ENCODE results near the gene KIF2A. TPM values are rescaled to one million over a fixed set of nuclear protein-coding genes. Genes with fewer than 3 reads are reported as not detected.

Gene KIF2A
- total RNA-seq, 1 experiment from 2014 or later, result 49.6 TPM

DNA sequence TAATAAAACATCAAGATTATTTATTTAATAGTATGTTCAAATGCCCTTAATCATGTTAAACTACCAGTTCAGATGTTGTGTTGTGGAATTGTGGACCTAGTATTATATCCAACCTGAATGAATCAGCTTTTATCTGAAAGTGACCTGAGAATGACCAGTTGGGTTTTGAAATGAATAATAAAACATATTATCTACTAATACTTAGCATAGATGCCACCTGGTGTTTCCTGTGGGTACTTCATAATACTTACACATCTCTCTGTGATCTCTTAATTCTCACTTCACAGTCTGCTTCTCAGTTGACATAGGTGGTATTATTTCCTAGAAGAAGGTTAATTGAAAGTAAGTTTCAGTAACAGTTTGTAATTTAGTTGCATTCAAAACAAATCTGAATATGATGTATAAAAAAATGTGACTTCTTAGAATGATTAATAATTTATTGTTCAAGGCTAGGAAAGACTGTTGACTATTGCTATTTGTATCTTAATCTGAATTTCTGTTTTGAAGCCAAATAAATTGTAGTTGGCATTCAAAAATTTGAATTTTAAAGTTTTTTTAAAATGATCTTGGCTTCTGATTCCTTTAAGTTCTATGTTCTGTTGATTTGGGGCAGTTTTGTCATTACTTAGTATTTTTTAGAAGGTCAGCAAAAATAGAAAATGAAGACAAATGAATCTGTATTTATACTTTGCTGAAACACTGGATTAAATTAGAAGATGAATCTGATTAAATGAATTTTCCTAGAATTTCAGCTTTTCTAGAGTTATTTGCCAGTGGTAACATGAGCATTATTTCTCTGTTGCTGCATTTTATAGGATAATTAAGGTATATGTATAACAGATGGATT lies 48.2 kb downstream of the KIF2A start:
- H3K36me3 ChIP-seq (replicated peaks; ENCODE audit: control insufficient read depth, insufficient read depth, low read length), result peaks cover 8% of the 10 kb centered on the region
- DNase-seq, result no peak
- no peak overlapping the region for H3K4me3 ChIP-seq (ENCODE audit: insufficient read depth, low read depth, low read length)
- no peaks in the 10 kb centered on the region for H3K27me3 ChIP-seq (ENCODE audit: control insufficient read depth, insufficient read depth, low read length)

DNA sequence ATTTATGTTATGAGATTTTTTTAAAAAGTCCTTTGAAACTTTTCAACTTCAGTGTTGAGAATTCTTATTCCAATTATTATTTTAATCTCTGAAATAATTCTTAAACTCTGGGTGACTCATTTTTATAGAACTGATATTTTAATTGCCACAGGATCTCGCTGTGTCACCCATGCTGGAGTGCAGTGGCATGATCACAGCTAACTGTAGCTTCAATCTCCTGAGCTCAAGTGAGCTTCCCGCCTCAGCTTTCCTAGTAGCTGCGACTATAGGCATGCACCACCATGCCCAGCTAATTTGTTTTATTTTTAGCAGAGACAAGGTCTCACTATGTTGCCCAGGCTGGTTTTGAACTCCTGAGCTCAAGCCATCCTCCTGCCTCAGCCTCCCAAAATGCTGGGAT lies 56.7 kb downstream of the KIF2A start:
- no peak for DNase-seq
- no peak overlapping the region for H3K4me3 ChIP-seq (ENCODE audit: insufficient read depth, low read depth, low read length)
- H3K27me3 ChIP-seq (ENCODE audit: control insufficient read depth, insufficient read depth, low read length), result no peaks in the 10 kb centered on the region
- H3K36me3 ChIP-seq (replicated peaks; ENCODE audit: control insufficient read depth, insufficient read depth, low read length), result peaks cover 11% of the 10 kb centered on the region

GRCh38 chr5:62369039-62369438 lies 63.0 kb downstream of the KIF2A start:
- Histone ChIP-seq H3K27me3 (ENCODE audit: control insufficient read depth, insufficient read depth, low read length) (no peaks in the 10 kb centered on the region), H3K36me3 (replicated peaks; ENCODE audit: control insufficient read depth, insufficient read depth, low read length) (peaks cover 10% of the 10 kb centered on the region), H3K4me3 (ENCODE audit: insufficient read depth, low read depth, low read length) (no peak overlapping the region)
- DNase-seq, result no peak

DNA sequence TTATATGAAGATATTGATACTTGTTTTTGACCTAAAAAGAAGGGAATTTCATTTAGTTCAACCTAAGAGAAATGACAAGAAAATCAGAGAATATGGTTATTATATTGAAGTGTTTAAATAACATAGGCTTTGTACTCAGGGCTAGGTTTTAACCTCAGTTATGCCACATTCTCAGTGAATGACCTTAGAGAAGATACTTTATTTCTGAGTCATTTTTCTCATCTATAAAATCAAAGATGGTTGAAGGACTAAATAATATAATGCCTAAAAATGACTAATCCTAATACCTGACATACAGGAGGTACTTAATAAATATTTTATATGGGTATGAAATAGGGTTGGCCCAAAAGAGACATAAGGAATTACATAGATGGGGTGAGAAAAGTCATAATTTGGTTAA lies 65.4 kb downstream of the KIF2A start:
- no peak for DNase-seq
- H3K4me3 ChIP-seq (ENCODE audit: insufficient read depth, low read depth, low read length), result no peak overlapping the region
- H3K27me3 ChIP-seq (ENCODE audit: control insufficient read depth, insufficient read depth, low read length), result no peaks in the 10 kb centered on the region
- H3K36me3 ChIP-seq (replicated peaks; ENCODE audit: control insufficient read depth, insufficient read depth, low read length), result peaks cover 16% of the 10 kb centered on the region

GRCh38 chr5:62372600-62372999 lies 66.6 kb downstream of the KIF2A start:
- H3K36me3 ChIP-seq (replicated peaks; ENCODE audit: control insufficient read depth, insufficient read depth, low read length), result peaks cover 16% of the 10 kb centered on the region
- DNase-seq, result no peak

DNA sequence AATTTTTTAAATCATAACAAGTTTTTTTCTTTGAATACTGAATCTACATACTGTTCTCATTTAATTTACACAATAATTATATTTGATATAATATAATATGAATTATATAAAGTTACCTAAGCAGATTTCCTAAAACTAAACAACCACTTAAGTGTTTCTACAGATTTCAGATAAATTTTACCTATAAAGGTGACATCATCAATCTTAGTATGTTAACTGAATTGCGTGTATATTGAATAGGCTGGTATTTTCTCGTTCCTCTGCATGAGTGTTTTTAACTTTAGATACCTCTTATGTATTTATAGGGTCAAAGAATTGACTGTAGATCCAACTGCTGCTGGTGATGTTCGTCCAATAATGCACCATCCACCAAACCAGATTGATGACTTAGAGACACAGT lies 67.4 kb downstream of the KIF2A start:
- DNase-seq, result no peak
- no peak overlapping the region for H3K4me3 ChIP-seq (ENCODE audit: insufficient read depth, low read depth, low read length)
- H3K27me3 ChIP-seq (ENCODE audit: control insufficient read depth, insufficient read depth, low read length), result no peaks in the 10 kb centered on the region
- peaks cover 21% of the 10 kb centered on the region for H3K36me3 ChIP-seq (replicated peaks; ENCODE audit: control insufficient read depth, insufficient read depth, low read length)

More at GRCh38 chr5:62372600-62372999, 66.6 kb downstream of the KIF2A start:
- H3K27me3 ChIP-seq (ENCODE audit: control insufficient read depth, insufficient read depth, low read length), result no peaks in the 10 kb centered on the region
- no peak overlapping the region for H3K4me3 ChIP-seq (ENCODE audit: insufficient read depth, low read depth, low read length)

- Histone ChIP-seq H3K36me3 (replicated peaks; ENCODE audit: control insufficient read depth, insufficient read depth, low read length) (peaks cover 24% of the 10 kb centered on the region), H3K27me3 (ENCODE audit: control insufficient read depth, insufficient read depth, low read length) (no peaks in the 10 kb centered on the region), H3K4me3 (ENCODE audit: insufficient read depth, low read depth, low read length) (no peak overlapping the region)
- DNase-seq, result no peak
Observed at GRCh38 chr5:62374090-62374489, 68.1 kb downstream of the KIF2A start.

DNA sequence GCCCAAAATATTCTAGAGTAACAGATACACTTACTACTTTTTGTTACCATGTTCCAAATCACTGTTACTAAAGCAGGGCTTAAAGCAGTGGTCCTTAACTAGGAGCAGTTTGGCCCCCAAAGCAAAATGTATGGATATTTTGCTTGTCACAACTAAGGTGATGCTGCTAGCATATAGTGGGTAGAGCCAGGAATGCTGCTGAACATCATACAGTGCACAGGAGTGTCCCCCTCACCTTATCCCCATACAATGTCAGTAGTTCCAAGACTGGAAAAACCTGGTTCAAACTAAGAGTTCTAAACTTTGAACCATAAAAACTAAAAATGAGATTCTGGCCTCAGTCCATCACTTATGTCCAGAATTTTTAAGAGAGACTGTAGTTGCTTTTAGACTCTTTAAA lies 69.6 kb downstream of the KIF2A start:
- no peak for DNase-seq
- H3K36me3 ChIP-seq (replicated peaks; ENCODE audit: control insufficient read depth, insufficient read depth, low read length), result peaks cover 23% of the 10 kb centered on the region
- no peak overlapping the region for H3K4me3 ChIP-seq (ENCODE audit: insufficient read depth, low read depth, low read length)
- H3K27me3 ChIP-seq (ENCODE audit: control insufficient read depth, insufficient read depth, low read length), result no peaks in the 10 kb centered on the region

- H3K27me3 ChIP-seq (ENCODE audit: control insufficient read depth, insufficient read depth, low read length), result no peaks in the 10 kb centered on the region
- no peak for DNase-seq
- peaks cover 23% of the 10 kb centered on the region for H3K36me3 ChIP-seq (replicated peaks; ENCODE audit: control insufficient read depth, insufficient read depth, low read length)
- H3K4me3 ChIP-seq (ENCODE audit: insufficient read depth, low read depth, low read length), result no peak overlapping the region
Observed at GRCh38 chr5:62376064-62376463, 70.1 kb downstream of the KIF2A start.

GRCh38 chr5:62385131-62385530 lies 79.1 kb downstream of the KIF2A start:
- no peaks in the 10 kb centered on the region for H3K27me3 ChIP-seq (ENCODE audit: control insufficient read depth, insufficient read depth, low read length)
- peaks cover 16% of the 10 kb centered on the region for H3K36me3 ChIP-seq (replicated peaks; ENCODE audit: control insufficient read depth, insufficient read depth, low read length)
- no peak for DNase-seq
- no peak overlapping the region for H3K4me3 ChIP-seq (ENCODE audit: insufficient read depth, low read depth, low read length)

DNA sequence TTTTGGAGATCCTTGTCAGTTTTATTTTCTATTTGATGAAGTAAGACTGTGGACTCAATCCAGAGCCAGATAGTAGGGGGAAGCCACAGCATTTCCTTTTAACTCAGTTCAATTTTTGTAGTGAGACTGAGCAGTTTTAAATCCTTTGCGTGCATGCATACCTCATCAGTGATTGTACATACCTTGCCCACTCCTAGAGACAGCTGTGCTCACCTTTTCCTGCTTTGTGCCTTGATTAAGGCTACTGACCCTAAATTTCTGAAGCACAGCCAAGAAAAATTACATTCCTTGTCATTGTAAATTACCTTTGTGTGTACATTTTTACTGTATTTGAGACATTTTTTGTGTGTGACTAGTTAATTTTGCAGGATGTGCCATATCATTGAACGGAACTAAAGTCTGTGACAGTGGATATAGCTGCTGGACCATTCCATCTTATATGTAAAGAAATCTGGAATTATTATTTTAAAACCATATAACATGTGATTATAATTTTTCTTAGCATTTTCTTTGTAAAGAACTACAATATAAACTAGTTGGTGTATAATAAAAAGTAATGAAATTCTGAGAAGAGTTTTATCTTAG lies 79.9 kb downstream of the KIF2A start:
- no peak for DNase-seq
- H3K27me3 ChIP-seq (ENCODE audit: control insufficient read depth, insufficient read depth, low read length), result no peaks in the 10 kb centered on the region
- peaks cover 16% of the 10 kb centered on the region for H3K36me3 ChIP-seq (replicated peaks; ENCODE audit: control insufficient read depth, insufficient read depth, low read length)
- no peak overlapping the region for H3K4me3 ChIP-seq (ENCODE audit: insufficient read depth, low read depth, low read length)

DNA sequence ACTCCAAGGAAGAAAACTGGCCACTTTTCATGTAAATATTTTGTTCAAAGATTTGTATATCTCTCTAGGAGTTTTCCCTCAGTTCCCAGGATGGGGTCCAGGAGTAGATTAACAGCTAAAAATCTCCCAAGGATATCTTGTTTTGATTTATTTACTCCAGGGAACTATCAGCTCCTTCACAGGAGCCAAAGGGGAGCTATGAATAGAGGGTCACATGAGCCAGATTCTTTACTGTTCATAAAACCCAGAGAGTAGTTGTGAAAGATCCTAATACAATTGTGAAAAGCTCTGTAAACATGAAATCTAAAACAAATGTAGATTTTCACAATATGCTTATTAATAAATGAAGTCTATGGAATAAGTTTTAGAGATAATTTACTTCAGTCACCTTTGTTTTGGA lies 80.8 kb downstream of the KIF2A start:
- no peaks in the 10 kb centered on the region for H3K27me3 ChIP-seq (ENCODE audit: control insufficient read depth, insufficient read depth, low read length)
- DNase-seq, result no peak
- H3K36me3 ChIP-seq (replicated peaks; ENCODE audit: control insufficient read depth, insufficient read depth, low read length), result peaks cover 13% of the 10 kb centered on the region
- H3K4me3 ChIP-seq (ENCODE audit: insufficient read depth, low read depth, low read length), result no peak overlapping the region

GRCh38 chr5:62395210-62395950 lies 89.4 kb downstream of the KIF2A start:
- no peak for DNase-seq
- peaks cover 6% of the 10 kb centered on the region for H3K36me3 ChIP-seq (replicated peaks; ENCODE audit: control insufficient read depth, insufficient read depth, low read length)
- H3K4me3 ChIP-seq (ENCODE audit: insufficient read depth, low read depth, low read length), result no peak overlapping the region
- no peaks in the 10 kb centered on the region for H3K27me3 ChIP-seq (ENCODE audit: control insufficient read depth, insufficient read depth, low read length)

DNA sequence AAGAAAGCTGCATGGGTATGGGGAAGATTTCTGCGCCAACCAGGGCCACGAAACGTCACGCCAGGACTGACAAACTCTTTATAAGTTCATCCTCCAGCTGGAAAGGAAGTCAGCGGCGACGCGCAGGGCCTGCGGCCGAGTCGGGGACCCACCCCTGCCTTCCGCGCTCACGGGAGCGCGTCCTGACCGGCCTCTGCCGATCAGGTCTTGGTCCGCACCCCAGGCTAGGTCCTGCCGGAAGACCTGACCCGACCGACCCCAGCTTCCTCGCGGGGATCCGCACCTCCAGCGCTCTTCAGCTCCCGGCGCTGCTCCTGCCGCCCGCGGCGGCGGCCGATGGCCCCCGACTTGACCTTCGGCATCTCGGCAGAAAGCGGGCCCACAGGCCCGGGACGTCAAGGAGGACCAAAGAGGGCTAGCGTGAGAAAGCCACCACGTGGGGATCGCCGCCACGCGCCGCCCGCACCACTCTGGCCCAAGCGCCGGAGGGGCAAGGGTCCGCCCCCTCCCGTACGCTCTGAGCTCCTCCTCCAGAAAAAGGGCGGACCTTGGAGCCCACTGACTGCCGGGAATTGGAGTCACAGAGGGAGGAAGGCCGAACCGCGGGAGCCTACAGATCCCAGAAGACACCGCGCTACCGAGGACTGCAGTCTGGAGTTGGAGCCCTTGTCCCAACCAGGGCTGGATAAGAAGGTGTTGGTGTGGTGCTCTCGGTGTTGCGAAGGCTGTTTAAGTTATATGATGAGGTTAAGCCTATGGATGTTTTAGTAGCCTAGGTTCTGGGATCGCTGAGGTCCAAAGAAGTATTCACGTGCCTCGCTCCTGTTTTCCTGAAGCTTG lies 97.6 kb downstream of the KIF2A start, which contains the start of gene DIMT1:
Gene DIMT1 (minus strand): TSS at position 495 of the 840 bp plus-strand sequence. CDS start 133 bp downstream, at position 362.
- peak; percentile 95 for DNase-seq
- H3K27me3 ChIP-seq (ENCODE audit: control insufficient read depth, insufficient read depth, low read length), result no peaks in the 10 kb centered on the region
- no peaks in the 10 kb centered on the region; the same call in 1 of the 2 replicates for H3K36me3 ChIP-seq (replicated peaks; ENCODE audit: control insufficient read depth, insufficient read depth, low read length)
- H3K4me3 ChIP-seq (ENCODE audit: insufficient read depth, low read depth, low read length), result peak within 1 kb of the TSS; percentile 96
